Stromal cell of bone marrow (primary cell): ENCODE results near the gene TCAF1.
A peak's percentile ranks its signal among the peaks of the same experiment; 100 is the strongest.
"Not testable (repeated sequence)": the region's sequence is repeated elsewhere in the genome, so short reads cannot be mapped to it uniquely, and the experiment has no call there.

Experiments used
- DNase-seq: peaks from one replicate; pipeline ENCODE4 v3.0.0-alpha.2; 2012; ENCODE audit warnings: low read depth

The TCAF1 gene

GRCh38 chr7:143902332-143902899, 440 bp upstream of the TCAF1 start:
- no peak for DNase-seq

DNA sequence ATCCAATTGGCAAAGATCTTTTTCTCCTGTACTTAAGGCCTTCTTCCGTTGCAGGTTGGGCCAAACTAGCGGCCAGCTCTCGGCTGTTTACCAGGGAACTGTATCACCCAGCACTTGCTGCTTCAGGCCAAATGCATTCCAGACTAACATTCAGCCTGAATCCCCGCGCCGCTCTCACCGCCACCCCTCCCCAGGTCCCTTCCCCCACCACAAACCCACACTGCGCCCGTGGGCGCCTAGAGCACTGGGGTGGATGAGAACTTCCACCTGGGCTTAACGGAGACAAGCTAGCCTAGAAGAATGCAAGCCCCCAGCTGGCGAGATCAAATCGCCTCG, 676 bp downstream of the TCAF1 start:
- DNase-seq = no peak

DNA sequence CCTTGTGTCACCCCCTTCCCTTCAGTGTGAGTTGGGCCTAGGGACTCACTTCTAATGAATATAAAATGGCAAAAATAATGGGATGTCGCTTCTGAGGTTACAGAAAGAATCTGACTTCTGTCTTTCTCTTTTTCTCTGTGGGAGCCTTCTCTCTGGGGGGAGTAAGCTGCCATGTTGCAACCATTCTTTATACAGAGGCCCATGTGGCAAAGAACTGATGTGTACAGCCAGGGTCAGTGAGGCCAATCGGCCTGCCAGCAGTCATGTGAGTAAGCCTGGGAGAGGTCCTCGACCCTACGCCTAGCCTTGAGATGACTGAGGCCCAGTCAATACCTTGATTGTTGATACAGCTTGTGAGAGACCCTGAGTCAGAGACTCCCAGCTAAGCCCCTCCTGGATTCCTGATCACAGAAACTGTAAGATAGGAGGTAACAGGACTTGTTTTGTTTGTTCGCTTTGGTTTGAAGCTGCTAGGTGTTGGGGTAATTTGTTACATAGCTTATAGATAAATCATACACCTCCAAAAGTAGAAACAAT, 1.7 kb downstream of the TCAF1 start:
- no peak for DNase-seq

- no peak for DNase-seq
Measured at GRCh38 chr7:143898810-143899209, 3.2 kb downstream of the TCAF1 start.

- no peak for DNase-seq
Measured at GRCh38 chr7:143896667-143897066, 5.3 kb downstream of the TCAF1 start.

DNA sequence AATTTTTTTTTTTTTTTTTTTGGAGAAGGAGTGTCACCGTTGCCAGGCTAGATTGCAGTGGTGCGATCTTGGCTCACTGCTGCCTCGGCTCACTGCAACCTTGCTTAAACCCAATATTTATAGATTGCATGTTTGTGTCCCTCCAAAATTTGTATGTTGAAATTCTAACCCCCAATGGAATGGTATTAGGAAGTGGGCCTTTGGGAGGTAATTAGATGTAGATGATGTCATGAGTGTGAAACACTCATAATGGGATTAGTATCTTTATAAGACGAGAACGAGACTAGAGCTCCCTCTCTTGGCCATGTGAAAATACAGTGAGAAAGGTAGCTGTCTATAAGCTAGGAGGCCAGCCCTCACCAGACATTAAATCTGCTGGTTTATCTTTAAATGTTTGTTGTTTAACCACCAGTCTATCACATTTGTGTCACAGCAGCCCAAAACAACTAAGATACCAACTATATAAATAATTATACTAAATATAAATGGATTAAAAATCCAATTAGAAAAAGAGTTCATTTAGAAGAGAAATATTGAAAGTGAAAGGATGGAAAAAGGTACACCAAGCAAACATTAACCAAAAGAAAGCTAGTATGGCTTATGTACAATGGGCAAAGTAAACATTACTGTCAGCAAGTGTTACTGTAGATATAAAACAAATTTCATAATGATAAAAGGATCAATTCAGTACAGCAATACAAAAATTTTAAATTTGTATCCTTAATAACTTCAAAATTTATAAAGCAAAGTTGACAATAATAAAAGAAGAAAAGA, 9.3 kb downstream of the TCAF1 start:
- DNase-seq = no peak

DNA sequence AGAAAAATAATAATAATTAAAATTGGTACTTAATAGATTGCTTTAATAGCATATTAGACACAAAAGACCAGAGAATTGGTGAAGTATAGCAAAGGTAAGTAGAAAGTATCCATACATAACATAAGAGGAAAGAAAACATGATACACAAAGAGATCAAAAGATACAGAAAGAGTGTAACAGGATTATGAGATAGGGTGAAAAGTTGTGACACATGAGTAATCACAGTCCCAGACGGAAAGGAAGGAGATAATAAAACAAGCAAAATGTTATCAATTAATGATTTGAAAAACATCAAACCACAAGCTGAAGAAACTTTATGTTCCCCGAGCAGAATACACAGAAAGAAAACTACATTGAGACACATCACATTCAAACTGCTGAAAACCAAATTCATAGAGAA, 10.5 kb downstream of the TCAF1 start:
- DNase-seq = no peak

- no peak for DNase-seq
Measured at GRCh38 chr7:143890558-143890957, 11.4 kb downstream of the TCAF1 start.

DNA sequence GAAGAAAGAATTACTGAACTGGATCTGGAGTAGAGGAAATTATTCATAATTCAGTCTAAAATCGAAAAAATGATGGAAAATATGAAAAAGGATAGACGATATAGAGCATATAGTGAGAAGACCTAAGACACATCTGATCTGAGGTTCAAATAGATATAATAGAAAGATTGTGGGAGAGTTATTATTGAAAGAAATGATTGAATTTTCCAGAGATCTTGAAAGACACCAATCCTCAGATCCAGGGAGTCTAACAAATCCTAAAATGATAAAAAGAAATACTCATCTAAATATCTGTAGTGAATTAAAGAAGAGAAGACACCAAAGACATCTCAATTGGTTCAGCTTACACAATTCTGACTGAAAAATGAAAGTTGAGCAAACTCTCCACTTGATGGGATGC, 12.9 kb downstream of the TCAF1 start:
- DNase-seq = no peak

DNA sequence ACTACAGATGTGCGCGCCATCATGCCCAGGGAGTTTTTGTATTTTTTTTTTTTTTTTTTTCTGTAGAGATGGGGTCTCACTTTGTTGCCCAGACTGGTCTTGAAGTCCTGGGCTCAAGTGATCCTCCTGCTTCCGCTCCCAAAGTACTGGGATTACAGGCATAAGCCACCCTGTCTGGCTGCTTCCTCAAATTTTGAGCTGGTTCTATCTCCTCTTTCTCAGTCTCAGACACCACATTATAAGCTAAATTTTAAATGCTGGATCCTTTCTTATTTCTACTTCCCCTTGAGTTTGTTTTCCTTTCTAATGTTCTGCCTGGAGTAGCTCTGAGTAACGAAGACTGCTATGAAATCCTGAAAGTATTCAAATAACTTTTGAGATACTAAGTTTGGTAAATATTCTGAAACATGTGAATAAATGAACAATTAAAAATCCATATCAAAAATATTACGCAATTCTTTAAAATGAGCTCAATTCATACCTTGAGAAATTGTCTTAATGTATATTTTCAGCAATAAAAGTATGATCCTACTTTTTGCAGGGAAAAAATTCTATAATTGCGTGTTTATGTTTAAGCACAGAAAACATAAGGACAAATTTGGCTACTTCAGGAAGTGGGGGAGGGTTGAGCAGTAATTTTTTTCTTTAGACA, 15.0 kb downstream of the TCAF1 start:
- no peak for DNase-seq

DNA sequence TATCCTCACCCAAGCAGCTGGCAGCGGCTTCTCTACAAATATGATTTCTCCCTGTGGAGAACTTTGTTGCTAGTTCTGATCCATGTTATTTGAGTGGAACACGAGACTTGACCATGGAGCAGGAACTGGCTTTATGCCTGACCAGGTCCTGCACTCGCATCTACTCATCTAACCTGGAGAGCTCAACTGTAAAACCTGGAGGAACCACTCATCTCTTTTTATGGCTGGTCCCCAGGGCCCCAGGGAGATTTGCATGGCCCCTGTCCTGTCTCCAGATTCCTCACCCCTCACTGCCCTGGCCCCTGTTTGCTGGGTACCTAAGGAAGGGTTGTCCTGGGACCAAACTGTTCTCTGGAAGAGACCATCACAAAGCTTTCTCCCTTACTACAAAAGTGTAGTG, 16.0 kb downstream of the TCAF1 start:
- no peak for DNase-seq

DNA sequence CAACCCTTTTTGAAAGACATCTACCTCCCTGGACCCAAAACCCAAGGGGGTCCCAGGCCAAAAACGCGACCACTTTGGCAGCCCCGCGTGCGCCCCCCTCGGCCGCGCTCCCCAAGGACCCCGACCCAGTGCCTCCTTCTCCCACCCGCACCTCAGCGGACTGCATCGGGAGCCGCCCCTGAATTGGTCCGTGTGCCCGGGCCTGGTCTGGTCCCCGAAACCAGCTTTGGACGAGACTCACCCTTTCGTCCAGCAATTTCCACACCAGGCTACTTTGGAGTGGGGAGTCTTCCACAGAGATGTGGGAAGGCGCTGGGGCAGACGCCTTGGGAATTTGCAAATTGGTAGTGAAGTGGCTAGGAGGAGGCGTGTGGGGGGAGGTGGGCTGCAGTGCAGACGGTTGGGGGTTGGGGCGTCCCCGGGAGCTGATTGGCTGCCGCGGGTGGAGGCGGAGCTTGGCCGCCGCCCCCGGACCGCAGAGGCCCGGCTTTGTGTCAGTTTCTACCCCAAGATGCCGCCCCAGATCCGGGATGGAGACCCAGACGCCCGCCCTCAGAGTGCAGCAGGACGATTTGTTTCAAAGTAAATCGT, 16.9 kb downstream of the TCAF1 start:
- peak; percentile 48 for DNase-seq

- no peak for DNase-seq
Measured at GRCh38 chr7:143884241-143884968, 17.6 kb downstream of the TCAF1 start.

DNA sequence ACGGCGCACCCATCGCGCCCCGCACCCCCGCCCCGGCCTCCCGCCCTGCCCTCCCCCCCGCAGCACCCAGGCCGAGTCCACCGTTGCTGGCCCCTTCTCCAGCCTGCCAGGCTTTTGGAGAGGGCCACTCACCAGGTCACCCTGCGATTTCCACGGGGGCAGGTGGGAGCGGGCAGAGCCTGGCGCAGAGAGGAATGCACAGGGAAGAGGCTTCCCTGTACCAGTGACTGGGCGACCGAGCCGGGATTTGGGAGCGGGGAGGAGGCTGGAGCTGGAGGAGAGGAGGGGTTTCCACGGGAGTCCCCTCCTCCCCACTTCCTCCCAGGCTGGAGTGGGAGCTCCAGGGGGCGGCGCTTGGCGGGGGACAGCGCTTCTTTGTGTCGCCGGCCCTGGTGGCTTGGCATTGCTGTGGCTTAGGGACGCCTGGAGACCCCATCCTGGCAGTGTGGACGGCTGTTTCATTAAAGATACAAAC, 19.3 kb downstream of the TCAF1 start:
- no peak for DNase-seq

- DNase-seq = no peak
Measured at GRCh38 chr7:143882020-143882603, 19.9 kb downstream of the TCAF1 start.

GRCh38 chr7:143878884-143879283, 23.1 kb downstream of the TCAF1 start:
- no peak for DNase-seq

- no peak for DNase-seq
Measured at GRCh38 chr7:143877098-143877497, 24.9 kb downstream of the TCAF1 start.

DNA sequence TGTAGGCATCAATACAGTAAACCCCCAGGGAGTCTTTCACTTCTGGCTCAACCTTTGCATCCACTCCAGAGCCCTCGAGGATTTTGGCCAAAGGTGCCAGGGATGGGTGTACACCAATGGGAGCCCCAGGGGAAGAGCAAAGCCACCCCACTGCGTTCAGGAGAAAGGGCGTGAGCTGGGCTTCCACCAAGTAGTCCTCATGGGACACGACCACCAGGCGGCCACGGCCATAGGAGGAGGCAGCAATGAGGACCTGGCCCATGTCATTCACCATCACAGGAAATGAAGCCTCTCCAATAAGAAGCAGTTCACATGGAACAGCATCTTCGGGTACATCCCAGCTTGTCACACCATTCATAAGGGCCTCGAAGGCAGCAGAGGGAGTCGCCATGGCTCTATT, 25.8 kb downstream of the TCAF1 start:
- no peak for DNase-seq

GRCh38 chr7:143873242-143873641, 28.7 kb downstream of the TCAF1 start:
- not testable (repeated sequence) for DNase-seq

- not testable (repeated sequence) for DNase-seq
Measured at GRCh38 chr7:143871534-143871933, 30.4 kb downstream of the TCAF1 start.

GRCh38 chr7:143857994-143858393, 44.0 kb downstream of the TCAF1 start:
- not testable (repeated sequence) for DNase-seq

DNA sequence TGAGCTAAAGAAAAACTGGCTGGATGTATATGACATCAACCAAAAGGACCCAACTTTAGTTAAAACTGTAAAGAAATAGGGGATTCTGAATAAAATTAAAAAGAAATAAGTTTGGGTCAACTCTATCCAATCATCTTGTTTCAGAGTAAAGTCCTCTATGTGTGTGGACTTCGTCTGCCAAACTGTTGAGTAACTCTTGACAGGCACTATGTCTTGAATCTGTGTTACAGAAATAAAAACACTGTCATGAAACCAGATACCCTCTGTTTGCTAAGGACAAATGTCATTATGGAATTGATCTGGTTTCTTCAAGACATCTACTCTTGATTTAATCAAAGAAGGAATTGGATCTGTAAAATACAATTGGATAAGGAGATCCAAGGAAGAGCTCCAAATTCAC, 46.5 kb downstream of the TCAF1 start:
- not testable (repeated sequence) for DNase-seq
